Stimulated activated CD4-positive, alpha-beta T cell treated with anti-CD3 and anti-CD28 coated beads, Interleukin-15, amount 100 ng/mL, for 48 hours (primary cell): ENCODE data around the gene PPFIA2.

Source experiments
- DNase-seq, 2 donors: peaks; one replicate each; pipeline ENCODE4 v3.0.0-alpha.2; 2020; ENCODE audit warnings: low read depth in 2 of 2

Gene PPFIA2

GRCh38 chr12:81759190-81760051, at the start of gene PPFIA2:
Gene PPFIA2, minus strand, starts transcription at chr12:81759350.
- DNase-seq = no peak

GRCh38 chr12:81800298-81801148, 41.4 kb upstream of the PPFIA2 start:
- DNase-seq = no peak

DNA sequence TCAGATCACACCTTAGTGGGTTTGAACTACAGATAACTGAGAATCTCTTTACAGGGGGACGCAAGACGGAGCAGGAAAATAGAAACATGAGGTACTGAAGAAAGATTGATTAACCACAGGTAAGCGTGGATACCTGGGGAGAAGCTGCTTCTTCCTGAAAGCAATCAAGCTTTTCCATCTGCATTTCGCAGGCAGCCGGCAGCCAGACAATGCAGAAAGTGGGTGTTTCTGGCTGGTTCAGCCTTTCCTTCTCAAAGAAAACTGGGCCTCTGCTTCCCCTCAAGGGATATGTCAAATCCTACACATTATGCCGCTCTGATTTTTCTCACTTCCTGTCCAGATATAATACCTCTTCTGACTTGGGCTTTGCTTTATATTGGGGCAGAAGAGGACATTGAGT, 39.1 kb upstream of the PPFIA2 start:
- no peak for DNase-seq

- DNase-seq = no peak
These were observed 38.0 kb upstream of the PPFIA2 start for GRCh38 chr12:81797100-81797499.

- DNase-seq = no peak
These were observed 33.5 kb upstream of the PPFIA2 start for GRCh38 chr12:81792666-81793065.

DNA sequence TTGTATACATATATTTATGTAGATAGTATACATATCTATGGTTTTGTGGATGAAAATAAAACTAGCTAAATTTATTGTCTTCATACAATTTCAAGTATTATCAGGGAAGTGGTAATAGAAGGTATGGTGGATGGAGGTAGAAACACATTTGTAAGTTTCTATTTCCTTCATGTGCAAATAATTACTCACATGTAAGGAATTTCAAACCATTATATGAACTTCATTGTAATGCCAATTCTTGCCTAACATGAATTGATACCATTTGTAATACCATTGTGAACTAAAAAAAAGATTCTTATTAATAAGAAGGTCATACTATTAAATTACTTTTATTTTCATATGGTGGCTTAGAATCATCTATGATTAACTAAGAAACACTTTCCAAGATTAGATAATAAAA, 20.1 kb upstream of the PPFIA2 start:
- DNase-seq = no peak

DNA sequence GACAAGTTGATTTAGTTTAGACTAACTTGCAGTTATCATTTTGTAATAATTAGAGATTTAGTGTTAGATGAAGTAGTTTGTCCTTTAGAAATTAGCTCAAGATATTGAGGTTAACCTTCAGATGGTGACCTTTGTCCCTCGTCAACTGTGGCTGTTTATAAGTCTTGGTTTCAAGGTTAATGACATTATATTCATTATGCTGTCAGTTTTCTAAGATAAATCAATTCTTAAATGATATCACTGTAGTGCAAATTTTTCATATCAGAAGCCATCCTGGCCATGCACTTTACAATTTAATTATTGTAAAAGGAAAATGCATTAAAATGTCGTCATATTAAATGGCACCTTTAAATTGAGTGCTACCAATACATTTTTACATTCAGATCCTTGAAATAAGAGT, 19.6 kb upstream of the PPFIA2 start:
- DNase-seq = no peak

DNA sequence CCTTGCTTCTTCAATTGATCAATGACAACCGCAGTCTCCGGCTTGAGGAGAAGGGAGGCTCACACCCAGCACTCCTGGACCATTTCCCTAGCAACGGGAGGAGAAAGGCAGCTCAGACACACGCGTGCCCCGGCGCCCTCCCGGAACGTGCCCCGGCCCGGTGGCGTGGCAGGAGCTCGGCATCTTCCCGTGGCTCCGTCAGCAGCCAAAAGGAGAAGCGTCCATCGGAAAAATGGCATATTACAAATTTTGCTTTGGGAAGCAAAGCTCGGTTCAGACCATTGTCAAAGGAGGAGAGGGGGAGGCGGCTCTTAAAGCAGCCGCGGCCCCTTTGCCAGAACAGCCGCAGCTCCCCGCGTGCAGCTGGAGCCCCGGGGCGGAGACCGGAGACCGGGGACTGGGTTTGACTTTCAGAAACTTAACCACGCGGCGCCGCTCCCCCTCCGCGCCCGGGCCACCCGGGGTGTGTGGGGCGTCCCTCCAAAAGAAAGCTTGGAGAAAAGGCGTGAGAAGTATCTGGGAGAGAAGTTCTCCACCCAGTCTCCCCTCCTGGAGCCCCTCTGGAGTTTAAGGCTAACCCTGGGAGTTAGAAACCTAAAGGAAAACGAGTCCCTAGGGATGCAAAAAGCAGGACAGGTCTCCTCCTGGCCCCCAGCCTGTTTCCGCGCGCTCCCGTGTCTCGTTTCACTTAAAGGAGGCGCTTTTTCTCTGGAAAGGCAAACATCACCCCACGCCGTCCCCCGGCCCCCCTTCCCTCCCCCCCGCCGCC, 545 bp downstream of the PPFIA2 start:
- no peak for DNase-seq

GRCh38 chr12:81757731-81758365, 1.3 kb downstream of the PPFIA2 start:
- DNase-seq = no peak

GRCh38 chr12:81729781-81730180, 29.4 kb downstream of the PPFIA2 start:
- no peak for DNase-seq

GRCh38 chr12:81727391-81727790, 31.8 kb downstream of the PPFIA2 start:
- no peak for DNase-seq

DNA sequence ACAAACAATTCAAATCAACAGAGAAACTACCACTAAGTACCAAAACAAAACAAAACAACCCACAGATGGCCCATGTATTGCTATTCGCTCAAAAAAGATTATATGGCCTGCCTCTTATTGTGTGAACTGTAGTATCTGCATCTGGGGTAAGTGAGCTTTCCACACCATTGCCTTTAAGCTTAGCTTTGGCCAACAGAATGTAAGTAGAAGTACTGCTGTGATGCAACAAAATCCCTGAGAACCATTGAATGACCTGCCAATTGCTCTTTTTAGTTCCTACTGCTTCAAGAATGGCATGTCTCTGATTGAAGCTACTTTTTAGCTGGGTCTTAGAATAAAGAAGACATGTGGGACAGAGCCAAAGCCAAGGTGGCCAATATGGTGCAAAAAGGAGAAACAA, 32.5 kb downstream of the PPFIA2 start:
- DNase-seq = no peak

GRCh38 chr12:81723361-81723760, 35.8 kb downstream of the PPFIA2 start:
- no peak for DNase-seq

DNA sequence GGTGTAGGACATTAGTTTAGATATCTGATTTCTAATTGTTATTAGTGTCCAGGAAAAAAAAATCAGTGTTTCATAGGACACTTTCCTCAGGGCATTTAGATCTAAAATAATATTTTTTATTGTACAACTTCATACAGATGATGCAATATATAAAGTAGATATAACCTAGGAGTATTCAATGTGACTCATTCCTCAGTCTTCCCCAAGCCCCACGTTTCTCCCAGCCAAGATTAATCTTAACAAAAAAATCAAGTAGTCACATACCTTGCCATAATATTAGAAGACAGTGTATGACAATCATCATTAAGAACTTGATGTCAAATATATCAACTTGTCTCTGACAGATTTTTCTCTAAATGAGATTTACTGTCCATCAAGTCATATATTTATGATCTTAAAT, 37.1 kb downstream of the PPFIA2 start:
- DNase-seq = no peak

GRCh38 chr12:81718616-81719015, 40.5 kb downstream of the PPFIA2 start:
- no peak for DNase-seq

DNA sequence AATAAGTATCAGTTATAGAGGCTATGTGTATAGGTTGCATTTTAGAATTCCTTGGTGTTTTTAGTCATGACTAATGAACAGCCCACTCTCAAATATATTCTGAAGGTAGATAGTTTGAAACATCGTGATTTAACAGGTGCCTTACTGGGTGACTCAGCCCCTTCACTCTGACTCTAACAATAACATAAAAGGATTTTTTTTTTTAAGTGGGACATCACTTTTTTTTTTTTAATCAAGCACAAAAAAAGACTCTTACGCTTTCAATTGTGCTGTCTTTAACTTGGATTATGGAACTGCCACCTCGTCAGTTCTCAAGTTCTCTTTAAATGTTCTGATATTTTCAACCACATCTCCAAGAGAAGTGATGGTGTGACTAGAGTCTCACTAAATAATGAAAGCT, 46.6 kb downstream of the PPFIA2 start:
- no peak for DNase-seq

- DNase-seq = no peak
These were observed 53.6 kb downstream of the PPFIA2 start for GRCh38 chr12:81705586-81705985.

DNA sequence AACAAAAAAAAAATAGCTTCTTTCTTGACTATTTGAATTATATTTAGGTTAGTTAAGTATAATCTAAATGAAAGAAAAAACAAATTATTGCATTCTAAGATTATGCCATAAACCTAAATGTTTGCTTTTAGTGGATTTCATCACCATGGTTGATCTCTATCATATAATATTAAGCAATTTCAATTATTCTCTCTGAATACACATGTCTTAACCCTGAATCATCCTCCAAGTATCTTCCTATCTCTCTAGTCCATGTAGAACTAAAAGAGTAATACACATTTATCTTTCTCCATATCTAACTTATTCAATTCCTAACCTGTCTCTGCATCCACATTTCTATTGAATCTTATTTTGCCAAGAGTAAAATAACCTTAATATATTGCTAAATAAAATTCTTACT, 59.6 kb downstream of the PPFIA2 start:
- no peak for DNase-seq

DNA sequence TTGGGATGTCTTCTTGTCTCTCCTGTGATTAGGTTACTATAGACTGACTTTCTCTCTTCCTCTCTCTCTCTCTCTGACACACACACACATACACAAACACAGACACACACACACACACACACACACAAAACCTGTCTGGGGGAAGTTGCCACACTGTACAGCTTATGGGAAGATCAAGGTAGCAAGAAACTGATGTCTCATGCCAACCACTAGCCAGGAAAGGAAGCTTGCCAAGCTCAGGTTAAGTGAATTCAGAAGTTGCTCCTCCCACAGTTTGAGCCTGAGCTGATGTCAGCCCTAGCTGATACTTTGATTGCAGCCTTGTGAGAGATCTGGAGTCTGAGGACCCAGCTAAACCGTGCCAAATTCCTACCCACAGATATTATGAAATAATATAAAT, 67.1 kb downstream of the PPFIA2 start:
- no peak for DNase-seq

DNA sequence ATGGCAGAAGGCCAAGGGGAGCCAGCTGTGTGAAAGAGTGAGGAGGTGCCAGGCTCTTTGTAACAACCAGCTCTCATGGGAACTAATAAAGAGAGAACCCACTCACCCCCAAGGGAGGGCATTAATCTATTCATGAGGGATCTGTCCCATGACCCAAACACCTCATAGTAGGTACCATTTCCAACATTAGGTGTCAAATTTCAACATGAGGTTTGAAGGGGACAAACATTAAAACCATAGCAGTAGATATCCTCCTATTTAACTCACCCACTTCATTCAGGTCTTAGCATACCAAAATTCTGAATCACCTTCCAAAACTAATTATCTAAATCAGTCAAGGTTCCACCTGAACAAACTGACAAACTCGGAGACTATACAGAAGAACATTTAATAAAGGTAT, 75.3 kb downstream of the PPFIA2 start:
- DNase-seq = no peak

DNA sequence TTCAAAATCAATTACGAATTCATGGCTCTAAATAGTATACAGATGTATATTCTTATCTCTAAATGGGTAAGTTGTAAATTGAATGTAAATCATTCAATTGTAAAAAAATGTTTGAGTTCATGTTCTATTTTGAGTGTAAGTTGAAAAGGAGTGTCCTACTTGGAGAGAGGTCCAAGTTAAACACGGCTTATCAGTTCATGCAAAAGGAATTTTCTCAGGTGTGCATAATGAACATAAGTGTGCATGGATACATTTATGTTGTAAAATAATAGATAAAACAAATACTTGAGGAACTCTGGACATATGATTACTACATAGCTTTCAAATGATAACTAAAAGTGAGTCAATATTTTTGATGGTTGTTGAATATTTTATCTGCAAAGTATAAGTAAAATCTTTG, 79.5 kb downstream of the PPFIA2 start:
- no peak for DNase-seq

DNA sequence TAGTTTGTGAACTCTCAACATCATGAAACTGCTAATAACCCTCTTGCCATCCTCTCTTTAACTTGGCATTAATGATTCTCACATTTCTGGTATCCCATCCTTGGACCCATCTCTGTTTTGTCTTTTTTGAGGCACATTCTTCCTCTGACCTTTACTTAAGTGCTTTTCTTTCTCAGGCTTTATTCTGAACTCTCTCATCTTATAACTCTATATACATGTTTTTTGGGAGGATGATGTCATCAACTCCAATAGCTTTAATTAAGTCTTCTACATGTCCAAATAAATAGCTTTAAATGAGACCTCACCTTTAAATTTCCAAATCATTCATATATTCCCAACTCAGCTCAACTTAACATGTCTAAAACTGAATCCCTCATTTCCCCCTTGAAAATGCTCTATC, 88.4 kb downstream of the PPFIA2 start:
- DNase-seq = no peak
